G401.6 (cell line): ENCODE results near the gene PPARGC1A.

ENCODE experiments used
- FAIRE-seq: peaks from 2 replicates; lab custom pipeline; 2012; peaks lifted over from hg19 to GRCh38; lab: Jason Lieb, UNC

The PPARGC1A gene

GRCh38 chr4:23878912-23879732 lies 10.7 kb downstream of the PPARGC1A start:
- FAIRE-seq = no peak

- no peak for FAIRE-seq
Measured at GRCh38 chr4:23878246-23878891, 11.5 kb downstream of the PPARGC1A start.

- FAIRE-seq = no peak
Measured at GRCh38 chr4:23877758-23878229, 12.1 kb downstream of the PPARGC1A start.

GRCh38 chr4:23876418-23877089 lies 13.3 kb downstream of the PPARGC1A start:
- FAIRE-seq = no peak

DNA sequence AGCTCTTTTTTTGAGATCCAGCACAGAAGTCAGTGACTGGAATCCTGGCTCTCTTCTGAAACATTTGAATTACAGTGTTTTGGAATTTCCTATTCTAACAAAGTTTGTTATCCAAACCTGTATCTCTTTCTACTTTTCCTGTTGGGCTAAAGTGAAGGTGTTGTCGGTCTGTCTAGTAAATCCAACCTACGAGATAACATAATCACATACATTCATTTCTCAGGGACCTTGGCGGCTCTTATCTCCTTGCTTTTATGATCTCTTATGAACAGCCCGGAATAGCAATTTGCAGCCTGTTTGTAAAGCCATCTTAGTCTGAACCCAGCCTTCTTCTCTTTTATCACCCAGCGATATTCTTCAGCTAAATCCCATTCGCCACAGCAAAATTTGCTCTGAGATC lies 14.5 kb downstream of the PPARGC1A start:
- no peak for FAIRE-seq

DNA sequence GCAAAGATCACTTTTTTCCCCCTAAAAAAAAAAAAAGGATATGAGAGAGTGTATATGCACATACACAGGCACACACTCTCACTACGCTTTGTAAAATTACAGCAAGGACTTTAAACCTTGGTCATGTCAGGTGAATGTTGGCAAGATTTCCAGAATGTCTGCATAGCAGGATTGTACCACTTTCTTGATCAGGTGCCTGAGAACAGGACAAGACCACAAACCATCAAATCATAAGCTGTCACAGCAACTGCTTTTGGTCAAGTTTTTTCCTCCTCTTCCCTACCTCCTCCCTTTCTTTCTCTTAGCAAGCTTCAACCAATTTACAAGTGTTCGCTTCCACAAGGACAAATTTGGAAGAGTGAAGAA lies 15.3 kb downstream of the PPARGC1A start:
- no peak for FAIRE-seq

DNA sequence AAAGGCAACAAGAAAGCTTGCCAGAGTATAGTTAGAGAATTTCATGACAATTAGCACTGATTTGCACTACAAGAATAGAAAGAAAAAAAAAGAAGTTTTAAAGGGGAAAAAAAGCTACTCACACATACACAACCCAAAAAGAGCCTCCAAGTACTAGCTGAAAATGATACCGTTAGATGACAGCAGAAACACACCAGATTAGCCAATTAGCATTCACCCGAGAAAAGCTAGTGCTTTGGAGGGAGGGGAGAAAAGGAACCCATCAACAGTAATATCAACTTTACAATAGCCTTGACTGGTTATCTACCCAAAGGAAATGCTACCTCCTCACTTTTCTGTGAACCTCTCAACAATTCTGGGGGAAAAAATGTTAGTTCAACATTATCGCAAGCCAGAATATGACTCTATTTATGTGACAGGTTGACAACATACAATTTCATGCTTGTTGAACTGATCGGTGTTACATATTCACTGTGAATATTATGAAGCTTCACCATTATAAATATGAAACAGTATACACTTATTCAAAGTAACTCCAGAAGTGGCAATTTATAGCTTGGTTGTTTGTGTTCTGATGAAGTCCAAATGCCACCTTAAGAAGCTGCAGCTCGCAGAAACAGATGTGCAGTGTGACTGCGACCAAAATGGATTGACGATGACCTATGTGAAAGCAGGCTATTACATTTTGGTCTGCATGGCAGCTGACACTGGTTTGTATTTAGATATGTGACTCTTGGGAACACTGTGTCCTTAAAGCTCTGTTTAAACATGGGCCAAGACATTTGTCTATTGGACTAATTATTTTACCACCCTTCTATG lies 15.9 kb downstream of the PPARGC1A start:
- FAIRE-seq = no peak

DNA sequence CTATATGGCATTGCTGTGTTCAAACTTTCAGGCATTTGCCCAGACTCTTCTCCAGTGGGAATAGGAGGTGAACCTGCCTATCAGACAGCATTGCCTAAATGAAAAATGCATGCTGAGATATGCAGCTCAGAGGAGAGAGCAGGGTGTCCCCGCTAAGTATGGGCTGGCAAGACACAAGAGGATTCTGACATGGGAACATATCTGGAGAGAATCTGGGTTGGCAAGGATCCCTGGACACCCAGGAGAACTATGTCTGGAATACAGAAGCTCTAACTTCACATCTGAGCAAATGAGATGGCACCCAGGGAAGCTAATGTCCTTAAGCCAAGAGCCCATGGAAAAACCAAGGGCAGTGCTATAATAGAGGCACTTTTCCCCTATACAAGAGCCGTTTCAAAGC lies 18.4 kb downstream of the PPARGC1A start:
- no peak for FAIRE-seq

- FAIRE-seq = no peak
Measured at GRCh38 chr4:23866450-23867075, 23.3 kb downstream of the PPARGC1A start.

GRCh38 chr4:23861897-23862296 lies 27.9 kb downstream of the PPARGC1A start:
- no peak for FAIRE-seq

- FAIRE-seq = no peak
Measured at GRCh38 chr4:23860919-23861318, 28.9 kb downstream of the PPARGC1A start.

- FAIRE-seq = no peak
Measured at GRCh38 chr4:23857367-23857959, 32.4 kb downstream of the PPARGC1A start.

DNA sequence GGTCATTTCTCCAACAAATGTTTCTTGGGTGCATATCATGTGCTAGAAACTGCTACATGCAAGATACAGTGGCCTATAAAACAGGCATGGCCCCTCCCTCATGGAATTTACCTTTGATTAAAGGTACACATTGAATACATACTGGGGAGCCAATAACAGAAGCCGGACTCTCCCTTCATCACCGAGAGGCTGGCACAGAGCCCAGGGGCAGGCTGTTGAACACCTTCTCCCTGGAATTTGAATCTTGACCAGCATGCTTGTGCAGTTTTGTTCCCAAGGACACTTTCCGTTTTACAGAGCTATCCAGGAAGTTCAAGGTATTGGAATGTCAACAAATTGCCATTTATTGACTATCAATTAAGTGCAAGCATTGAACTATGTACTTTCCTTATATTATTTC lies 33.2 kb downstream of the PPARGC1A start:
- FAIRE-seq = no peak

GRCh38 chr4:23855912-23856605 lies 33.8 kb downstream of the PPARGC1A start:
- FAIRE-seq = no peak

DNA sequence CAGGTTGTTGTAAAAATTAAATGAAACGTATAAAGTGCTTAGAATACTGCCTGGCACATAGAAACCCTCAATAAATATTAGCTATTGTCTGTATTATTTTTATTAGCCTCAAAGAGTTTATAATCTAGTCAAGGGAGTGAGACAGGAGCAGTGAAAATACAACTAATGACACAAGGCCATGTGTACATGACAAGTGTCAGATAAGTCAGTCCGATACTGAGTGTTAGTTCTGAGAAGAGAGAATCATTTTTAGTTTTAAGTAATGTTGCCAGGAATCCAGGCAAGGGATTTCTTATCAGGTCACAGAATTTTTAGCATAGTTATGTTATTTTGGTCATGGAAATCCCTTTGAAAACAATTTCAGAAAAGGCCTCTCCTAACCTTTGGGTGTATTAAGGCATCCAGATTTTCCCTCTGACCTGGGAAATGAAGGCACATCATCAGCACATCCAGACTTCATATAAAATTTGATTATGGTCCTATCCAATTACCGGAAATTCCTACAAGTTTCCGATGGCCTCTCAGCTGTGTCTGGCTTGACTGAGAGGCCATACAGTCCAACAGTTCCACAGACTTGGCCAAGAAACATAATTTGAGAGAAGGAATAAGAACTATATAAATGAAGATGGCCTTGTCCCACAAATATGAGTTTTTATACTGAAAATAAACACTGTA lies 35.7 kb downstream of the PPARGC1A start:
- FAIRE-seq = no peak

DNA sequence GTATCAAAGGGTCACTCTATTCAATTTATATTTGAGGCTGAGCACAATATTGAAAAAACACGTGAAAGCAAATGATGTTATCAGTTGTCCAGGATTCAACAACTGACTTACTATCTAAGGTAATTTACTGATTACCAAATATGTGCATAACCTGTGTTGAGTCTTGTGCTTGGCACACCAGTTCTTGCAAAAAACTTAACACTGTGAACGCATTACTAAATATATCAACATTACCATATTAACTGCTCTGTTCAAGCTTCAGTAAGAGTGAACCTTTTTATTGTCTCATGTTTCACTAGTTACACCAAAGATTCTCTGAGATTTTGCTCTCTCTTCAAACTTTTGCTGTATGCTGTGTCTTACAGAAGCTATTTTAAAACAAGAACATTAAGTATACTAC lies 38.4 kb downstream of the PPARGC1A start:
- FAIRE-seq = no peak

DNA sequence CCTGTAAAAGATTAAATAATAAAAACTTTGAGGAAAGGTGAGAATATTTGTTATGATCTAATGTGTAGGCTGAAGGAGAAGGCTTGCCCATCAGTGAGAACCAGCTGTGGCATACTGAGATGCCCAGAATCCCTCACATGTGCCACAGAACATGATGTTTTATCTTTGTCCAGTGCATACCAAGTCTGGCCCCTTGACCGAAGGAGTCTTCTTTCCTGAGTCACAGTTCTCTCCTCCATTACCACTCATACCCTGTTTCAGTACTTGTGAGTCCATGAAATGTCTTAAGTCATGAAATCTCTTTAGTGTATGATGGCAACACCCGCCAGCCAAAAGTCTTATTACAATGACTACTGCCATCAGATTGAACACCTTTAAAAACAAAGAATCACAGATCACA lies 42.7 kb downstream of the PPARGC1A start:
- FAIRE-seq = no peak

DNA sequence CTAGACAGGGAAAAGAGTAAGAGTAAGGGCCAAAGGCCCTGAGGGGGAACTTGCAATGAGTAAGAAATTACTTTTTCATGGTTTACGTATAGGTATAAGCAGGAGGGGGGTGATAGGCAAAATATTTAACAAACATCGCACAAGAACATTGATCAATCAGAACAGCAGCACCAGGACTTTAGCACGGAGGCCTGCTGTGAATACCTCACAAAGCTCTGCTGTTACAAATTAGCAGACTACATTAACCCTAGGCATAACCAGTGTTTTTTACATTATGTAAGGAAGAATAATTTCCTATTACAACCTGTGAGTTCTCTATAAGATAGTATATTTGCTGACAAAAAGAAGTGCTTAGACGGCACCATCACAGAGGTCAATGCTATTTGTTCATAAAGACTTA lies 44.9 kb downstream of the PPARGC1A start:
- FAIRE-seq = no peak

GRCh38 chr4:23839279-23839678 lies 50.6 kb downstream of the PPARGC1A start:
- no peak for FAIRE-seq

GRCh38 chr4:23838607-23839006 lies 51.2 kb downstream of the PPARGC1A start:
- FAIRE-seq = no peak
